COLO829 (cell line): ENCODE results near the gene KCNMA1.

ENCODE experiments used
- DNase-seq: peaks from one replicate; pipeline ENCODE4 v3.0.0; 2012; ENCODE audit warnings: low spot score

Gene KCNMA1

GRCh38 chr10:77037735-77038403 is 599.7 kb downstream of the KCNMA1 start:
- peak; percentile 6 for DNase-seq

DNA sequence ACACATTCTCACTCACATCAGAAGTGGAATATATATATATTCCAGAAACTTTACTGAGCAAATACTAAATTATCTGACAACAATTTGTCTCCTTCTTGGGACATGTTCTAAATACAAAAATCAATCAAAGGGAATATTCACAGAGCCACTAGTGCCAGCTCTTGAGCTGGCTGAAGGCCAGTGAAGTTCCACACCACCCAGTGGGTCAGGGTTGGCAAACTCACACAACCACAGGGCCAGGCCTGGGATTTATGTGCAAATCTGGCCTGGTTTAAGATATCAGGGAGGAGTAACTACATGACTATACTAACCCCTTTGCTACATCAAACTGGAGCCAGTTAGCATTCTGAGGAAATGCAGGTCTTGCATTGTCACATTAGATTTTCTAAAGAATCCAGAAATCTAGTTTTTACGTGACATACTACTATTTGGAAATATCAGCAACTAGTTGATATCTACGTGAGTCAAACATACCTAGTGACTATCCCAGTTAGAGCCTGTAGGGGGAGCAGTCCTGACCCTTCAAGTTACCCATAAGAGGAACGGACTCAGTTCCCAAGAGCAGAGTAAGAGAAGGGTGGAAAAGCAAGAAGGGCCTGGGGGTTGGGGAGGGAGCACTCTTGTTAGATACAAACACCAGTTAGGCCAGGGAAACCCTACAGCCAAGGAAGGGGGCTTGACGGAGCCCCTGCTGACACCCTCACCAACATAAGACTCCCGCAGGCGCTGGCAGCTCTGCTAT is 600.4 kb downstream of the KCNMA1 start:
- DNase-seq = peak; percentile 7

- no peak for DNase-seq
Observed at GRCh38 chr10:77036276-77036675, 601.3 kb downstream of the KCNMA1 start.

GRCh38 chr10:77034795-77035194 is 602.8 kb downstream of the KCNMA1 start:
- peak; percentile 28 for DNase-seq

DNA sequence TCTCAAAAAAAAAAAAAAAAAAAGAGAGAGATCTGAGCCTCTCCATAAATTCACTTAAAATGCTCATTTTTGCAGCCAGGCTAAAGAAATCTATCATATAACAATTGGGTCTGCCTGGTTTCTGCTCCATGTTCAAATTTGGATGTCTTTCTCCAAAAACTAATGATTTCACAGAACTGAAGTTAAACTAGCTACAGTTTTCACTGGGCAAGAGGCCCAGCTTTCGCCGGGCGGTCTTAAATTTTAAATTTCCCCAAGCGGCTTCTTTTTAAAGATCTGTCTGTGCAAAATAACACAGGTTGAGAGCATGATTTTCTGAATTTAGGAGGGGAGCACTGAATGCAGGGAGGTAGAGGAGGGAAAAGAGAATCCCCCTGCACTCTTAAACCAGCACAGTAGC is 603.4 kb downstream of the KCNMA1 start:
- no peak for DNase-seq

GRCh38 chr10:77032188-77032570 is 605.4 kb downstream of the KCNMA1 start:
- no peak for DNase-seq

DNA sequence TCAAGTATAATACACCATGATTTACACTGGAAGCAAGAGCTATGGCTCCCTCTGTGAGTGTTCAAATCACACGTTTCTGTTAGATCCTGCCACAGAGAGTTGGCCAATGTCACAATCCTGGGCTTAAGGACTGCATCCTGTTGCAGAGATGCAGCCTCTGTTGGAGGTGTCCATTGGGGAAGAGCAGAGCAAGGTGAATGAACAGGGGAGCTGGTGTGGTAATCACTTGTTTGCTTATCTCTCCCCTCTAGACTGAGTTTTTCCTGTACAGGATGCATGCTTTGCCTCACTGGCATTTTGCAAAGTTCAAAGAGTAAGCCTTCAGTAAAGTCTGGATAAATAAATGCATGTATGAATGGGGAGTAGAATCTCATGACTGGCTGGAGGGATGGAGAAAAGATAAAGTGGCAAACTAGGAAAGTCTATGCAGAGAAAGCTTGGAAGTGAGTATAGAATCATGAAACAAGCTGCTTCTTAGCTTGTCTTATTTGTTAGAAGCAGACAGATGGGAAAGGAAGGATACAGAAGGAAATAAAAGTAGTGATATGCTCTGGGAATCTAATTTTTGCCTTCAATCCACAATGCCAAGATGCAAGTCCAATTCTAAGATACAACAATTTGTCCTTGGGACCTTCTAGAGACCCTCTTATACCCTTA is 605.9 kb downstream of the KCNMA1 start:
- DNase-seq = no peak

GRCh38 chr10:77030974-77031373 is 606.6 kb downstream of the KCNMA1 start:
- DNase-seq = no peak

- DNase-seq = no peak
Observed at GRCh38 chr10:77029777-77030717, 607.6 kb downstream of the KCNMA1 start.

DNA sequence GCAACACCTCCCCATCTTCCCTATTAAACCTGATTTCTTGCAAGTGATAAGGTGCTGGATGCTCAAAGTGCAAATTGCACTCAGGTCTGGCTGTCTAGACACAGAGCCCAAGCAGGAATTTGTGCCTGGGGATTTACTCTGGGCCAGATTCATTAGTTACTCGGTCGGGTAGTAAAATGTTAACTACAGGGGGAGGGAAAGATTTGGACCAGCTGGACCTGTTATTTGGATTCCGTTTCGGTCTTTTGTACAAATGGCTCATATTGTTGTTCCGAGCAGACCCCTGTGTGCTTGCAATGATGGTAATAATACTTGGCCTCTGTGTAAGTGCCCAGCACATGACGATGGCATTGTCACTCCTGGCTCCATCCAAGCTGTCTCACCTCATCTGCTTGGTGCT is 609.6 kb downstream of the KCNMA1 start:
- no peak for DNase-seq

DNA sequence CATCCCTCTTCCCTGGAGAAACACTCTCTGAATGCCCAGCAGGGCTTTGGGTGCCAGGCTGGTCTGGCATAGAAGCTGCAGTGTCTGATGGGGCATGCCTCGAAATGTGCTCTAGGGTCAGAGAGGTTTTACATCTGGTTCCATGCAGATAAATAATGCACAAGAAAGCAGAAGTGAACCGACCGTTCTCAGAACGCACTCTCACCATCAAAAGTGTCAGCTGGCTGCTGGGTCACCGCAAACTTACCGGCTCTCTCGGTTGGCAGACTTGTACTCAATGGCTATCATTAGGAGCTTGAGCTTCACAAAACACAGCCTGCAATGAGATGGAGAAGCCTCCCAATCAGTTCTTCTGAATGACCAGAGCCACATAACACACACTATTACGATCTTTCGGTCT is 610.0 kb downstream of the KCNMA1 start:
- DNase-seq = no peak

DNA sequence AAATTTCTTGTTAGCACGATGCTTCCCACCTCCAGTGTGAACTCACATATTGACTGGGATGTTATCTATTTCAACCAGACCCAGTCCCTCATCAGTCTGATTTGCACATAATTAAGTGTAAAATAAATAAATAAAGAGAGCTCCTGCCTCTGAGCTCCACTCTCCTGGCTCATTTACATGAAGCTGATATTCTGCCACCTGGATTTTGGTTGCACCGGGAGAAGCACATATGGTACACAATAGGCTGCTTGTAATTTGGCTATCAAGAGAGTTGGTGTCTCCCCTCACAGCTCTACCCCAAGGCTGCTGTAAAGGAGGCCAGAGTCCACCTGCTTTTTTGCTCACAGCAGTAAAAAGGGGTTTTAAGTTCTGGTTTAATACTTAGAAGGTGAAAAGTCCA is 610.5 kb downstream of the KCNMA1 start:
- no peak for DNase-seq

DNA sequence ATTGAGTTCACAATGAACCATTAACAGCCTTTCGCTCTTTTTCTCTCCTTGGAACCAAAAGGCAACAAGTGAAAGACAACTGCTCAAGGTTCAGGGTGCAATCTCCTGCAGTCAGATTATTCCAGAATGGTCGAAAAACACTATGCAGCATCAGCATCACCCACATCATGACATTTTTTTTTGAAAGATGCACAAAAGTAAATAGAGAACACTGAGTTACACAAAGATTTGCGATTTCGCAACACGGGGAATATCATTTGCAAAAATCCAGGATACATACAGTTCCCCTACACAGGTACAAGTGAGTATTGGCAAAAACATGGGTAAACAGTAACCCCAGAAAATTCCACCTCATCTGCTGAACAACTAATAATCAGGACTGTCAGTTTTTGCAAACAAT is 611.5 kb downstream of the KCNMA1 start:
- DNase-seq = no peak

DNA sequence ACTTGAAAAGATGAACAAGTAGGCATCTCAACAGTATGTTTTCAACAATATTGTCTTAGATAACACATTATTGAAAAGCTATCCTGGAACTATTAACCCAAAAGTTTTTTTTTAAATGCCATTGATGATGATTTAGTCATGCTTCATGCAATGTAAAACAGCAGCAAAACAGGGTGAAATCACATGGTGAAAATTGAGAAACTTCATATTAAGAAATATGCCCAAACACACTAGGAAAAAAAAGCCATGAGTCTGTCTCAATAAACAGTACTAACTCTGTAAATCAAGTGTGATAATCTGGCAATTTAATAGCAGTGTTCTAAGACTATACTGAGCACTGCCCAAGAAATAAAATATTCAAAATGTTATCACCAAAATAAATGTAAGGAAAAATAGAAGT is 613.1 kb downstream of the KCNMA1 start:
- DNase-seq = no peak

DNA sequence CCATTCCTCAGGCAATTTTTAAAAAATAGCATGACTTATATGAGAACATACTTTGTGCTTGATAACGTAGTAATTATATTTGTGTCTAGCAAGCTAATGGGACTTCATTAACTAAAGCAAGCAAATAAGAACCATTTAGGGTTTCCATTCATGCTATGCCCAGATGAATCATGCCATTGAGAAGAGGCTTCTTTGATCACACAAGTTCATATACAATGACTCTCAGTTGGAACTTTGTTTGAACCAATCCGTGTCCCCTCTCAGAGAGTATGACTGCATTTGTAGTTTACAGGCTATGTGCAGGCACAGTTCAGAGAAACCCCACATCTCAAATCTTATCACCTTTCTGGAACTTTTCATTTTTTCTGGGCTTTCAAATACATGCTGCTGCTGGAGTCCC is 614.2 kb downstream of the KCNMA1 start:
- DNase-seq = peak; percentile 75

DNA sequence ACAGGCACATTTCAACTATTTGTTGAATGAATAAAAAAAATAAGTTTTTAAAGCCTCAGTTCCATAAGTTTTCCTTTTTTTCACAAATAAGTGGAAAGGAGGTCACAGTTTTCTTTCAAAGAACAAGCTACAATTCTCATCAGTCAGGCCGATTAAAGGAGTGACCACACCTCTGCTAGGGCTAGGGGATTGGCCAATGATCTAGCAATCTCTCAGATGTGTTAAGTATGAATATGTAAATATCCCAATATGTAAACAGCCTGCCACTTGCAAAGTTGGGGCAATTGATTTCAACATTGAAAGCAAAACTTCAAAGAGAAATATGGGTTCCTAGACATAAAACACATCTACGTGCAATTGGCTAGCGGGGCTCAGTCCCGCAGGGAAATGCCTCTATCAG is 614.9 kb downstream of the KCNMA1 start:
- DNase-seq = no peak

GRCh38 chr10:77021966-77022490 is 615.6 kb downstream of the KCNMA1 start:
- no peak for DNase-seq

DNA sequence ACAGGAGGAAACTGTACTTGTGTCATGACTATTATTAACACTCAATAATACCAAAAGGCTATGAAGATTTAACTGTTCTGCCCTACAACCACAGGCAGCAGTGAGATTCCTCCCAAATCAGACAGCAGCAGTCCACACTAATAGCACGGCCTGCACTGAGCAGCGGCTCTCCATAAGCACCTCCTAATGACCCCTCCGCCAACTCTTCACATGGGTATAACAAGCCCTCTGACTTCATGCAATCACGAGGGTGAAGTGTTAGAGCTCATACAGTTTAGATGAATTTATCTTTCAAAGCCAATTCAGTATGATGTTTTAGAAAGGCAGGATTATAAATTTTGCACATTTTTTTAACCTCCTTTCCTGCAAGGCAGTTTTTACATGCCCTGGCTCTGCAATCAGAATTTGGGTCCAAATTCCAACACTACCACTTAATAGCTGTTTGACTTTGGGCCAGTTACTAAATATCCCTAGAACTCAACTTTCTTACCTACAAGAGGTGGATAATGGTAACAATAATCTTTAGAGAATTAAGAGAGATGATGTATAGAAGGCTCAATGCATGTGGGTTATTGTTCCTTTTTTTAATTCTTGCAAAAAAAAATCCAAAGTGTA is 617.1 kb downstream of the KCNMA1 start:
- DNase-seq = no peak

- no peak for DNase-seq
Observed at GRCh38 chr10:77016855-77017254, 620.8 kb downstream of the KCNMA1 start.

DNA sequence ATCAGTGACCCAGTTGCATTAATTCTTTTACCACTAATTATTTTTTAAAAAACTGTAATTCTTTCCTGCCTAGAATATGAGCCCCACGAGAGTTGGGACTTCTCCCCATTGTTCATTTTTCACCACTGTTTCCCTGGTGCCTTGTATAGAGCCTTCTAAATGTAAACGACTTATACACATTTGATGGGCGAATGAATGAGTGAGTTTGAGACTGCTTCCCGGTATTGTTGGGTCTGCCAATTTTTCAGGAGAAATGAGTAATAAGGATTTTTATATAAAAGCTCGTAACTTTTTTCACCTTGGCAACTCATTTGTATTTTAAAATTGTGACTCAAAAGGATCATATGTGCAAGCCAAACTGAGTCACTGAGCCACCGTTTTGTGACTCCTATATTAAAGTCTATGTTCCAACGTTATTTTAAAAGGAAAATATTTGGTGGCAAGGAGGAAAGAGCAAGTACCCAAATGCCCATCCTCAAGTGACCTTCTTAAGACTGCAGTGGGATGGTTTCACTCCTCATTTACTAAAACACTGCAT is 621.3 kb downstream of the KCNMA1 start:
- no peak for DNase-seq

- DNase-seq = no peak
Observed at GRCh38 chr10:77015360-77015759, 622.2 kb downstream of the KCNMA1 start.
